ENCODE measurements around the gene RPL11. TPM values are rescaled to one million over a fixed set of nuclear protein-coding genes. Genes with fewer than 3 reads are reported as not detected.

Gene RPL11
- 1,332 to 1,474 TPM (median 1,426 TPM) in 5 replicates for total RNA-seq (2022; extraction: Qiagen RNA extraction)

GRCh38 chr1:23691499-23692307 is at the start of gene RPL11:
Gene RPL11, plus strand, starts transcription at chr1:23691806. Its CDS starts 18 bp downstream, at chr1:23691824.

GRCh38 chr1:23743287-23744152 is 51.9 kb downstream of the RPL11 start, which contains the start of gene ELOA:
Gene ELOA, plus strand, starts transcription at chr1:23743471. Its CDS starts 33 bp downstream, at chr1:23743504.

Other genes with a start within 250 kb of the RPL11 start
- gene ASAP3, start 207.6 kb upstream of the RPL11 start, total RNA-seq (2022; extraction: Qiagen RNA extraction), result 2.7 to 4.4 TPM (median 4.0 TPM) in 5 replicates
- 2.2 to 3.1 TPM (median 2.7 TPM) in 5 replicates for gene E2F2, start 160.6 kb upstream of the RPL11 start, total RNA-seq (2022; extraction: Qiagen RNA extraction)
- 322 to 443 TPM (median 373 TPM) in 5 replicates for gene ID3, start 132.3 kb upstream of the RPL11 start, total RNA-seq (2022; extraction: Qiagen RNA extraction)
- 25.5 to 31.7 TPM (median 25.8 TPM) in 5 replicates for gene ELOA, start 51.7 kb downstream of the RPL11 start, total RNA-seq (2022; extraction: Qiagen RNA extraction)
- gene PITHD1, start 86.6 kb downstream of the RPL11 start, total RNA-seq (2022; extraction: Qiagen RNA extraction), result 33.9 to 45.1 TPM (median 35.7 TPM) in 5 replicates
- 60.4 to 65.8 TPM (median 64.0 TPM) in 5 replicates for gene LYPLA2, start 99.3 kb downstream of the RPL11 start, total RNA-seq (2022; extraction: Qiagen RNA extraction)
- gene GALE, start 108.9 kb downstream of the RPL11 start, total RNA-seq (2022; extraction: Qiagen RNA extraction), result 66.6 to 81.1 TPM (median 78.8 TPM) in 5 replicates
- gene HMGCL, start 133.6 kb downstream of the RPL11 start, total RNA-seq (2022; extraction: Qiagen RNA extraction), result 11.5 to 13.7 TPM (median 12.9 TPM) in 5 replicates
- gene FUCA1, start 176.5 kb downstream of the RPL11 start, total RNA-seq (2022; extraction: Qiagen RNA extraction), result 8.7 to 11.0 TPM (median 9.7 TPM) in 5 replicates
- not detected in 5 replicates for gene CNR2, start 221.6 kb downstream of the RPL11 start, total RNA-seq (2022; extraction: Qiagen RNA extraction)